ENCODE measurements around the gene C17orf78.
A peak's percentile ranks its signal among the peaks of the same experiment; 100 is the strongest.

The C17orf78 gene

DNA sequence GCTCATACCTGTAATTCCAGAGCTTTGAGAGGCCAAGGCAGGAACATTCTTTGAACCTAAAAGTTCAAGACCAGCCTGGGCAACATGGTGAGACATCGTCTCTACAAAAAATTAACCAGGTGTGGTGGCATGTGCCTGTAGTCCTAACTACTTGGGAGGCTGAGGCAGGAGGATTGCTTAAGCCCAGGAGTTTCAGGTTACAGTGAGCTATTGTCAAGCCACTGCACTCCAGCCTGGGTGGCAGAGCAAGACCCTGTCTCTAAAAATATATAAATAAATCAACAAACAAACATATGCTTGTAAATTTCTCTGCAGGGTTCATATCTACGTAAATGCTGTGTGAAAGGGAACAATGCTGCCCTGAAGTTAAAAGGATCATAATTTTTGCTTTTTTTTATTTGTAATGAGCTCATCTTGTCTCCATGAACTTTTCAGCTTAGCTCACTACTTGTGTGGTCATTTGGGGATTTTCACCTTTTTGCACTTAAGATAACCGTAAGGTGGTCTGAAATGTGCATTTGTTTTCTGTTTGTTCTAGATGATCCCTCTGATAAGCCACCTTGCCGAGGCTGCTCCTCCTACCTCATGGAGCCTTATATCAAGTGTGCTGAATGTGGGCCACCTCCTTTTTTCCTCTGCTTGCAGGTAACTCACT is 47.3 kb downstream of the C17orf78 start:
- H3K4me3 ChIP-seq (ENCODE audit: low read depth, low read length): no peak overlapping the region
- TF ChIP-seq, protein P1, sequence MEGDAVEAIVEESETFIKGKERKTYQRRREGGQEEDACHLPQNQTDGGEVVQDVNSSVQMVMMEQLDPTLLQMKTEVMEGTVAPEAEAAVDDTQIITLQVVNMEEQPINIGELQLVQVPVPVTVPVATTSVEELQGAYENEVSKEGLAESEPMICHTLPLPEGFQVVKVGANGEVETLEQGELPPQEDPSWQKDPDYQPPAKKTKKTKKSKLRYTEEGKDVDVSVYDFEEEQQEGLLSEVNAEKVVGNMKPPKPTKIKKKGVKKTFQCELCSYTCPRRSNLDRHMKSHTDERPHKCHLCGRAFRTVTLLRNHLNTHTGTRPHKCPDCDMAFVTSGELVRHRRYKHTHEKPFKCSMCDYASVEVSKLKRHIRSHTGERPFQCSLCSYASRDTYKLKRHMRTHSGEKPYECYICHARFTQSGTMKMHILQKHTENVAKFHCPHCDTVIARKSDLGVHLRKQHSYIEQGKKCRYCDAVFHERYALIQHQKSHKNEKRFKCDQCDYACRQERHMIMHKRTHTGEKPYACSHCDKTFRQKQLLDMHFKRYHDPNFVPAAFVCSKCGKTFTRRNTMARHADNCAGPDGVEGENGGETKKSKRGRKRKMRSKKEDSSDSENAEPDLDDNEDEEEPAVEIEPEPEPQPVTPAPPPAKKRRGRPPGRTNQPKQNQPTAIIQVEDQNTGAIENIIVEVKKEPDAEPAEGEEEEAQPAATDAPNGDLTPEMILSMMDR (IDR thresholded peaks at IDR 0.05; ENCODE audit: control insufficient read depth, extremely low read depth, insufficient read depth): no peak
- no peak for DNase-seq (ENCODE audit: low read depth)

DNA sequence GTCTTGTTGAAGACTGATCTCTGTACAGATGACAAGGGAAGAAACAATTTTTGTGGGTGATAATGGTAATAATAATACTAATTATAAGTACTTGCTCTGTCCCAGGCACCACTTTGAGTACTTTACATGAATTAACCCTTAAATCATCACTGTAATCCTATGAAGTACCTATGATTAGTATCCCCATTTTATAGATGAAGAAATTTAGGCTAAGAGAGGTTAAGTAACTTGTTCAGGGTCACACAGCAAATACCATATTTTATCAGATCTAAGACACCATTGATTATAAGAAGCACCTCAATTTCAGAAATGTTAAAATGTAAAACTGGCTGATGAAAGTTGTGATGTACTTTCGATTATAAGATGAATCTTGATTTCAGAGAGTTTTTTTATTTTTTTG is 49.5 kb downstream of the C17orf78 start:
- H3K4me3 ChIP-seq (ENCODE audit: low read depth, low read length): no peak overlapping the region
- TF ChIP-seq, protein P1 (IDR thresholded peaks at IDR 0.05; ENCODE audit: control insufficient read depth, extremely low read depth, insufficient read depth): no peak
- no peak for DNase-seq (ENCODE audit: low read depth)

DNA sequence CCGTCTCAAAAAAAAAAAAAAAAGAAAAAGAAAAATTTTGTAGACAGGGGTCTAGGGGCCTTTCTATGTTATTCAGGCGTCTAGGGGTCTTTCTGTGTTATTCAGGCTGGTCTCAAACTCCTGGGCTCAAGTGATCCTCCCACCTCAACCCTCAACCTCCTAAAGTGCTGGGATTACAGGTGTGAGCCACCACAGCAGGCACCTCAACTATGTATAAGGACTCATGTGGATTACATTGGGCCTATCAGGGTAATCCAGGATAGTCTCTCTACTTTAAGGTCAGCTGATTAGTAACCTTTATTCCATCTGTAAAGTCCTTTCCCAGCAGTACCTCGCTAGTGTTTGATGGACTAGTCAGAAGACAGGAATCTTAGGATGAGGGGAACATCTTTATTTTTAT is 53.3 kb downstream of the C17orf78 start:
- DNase-seq (ENCODE audit: low read depth): no peak
- H3K4me3 ChIP-seq (ENCODE audit: low read depth, low read length): no peak overlapping the region
- TF ChIP-seq, protein P1 (IDR thresholded peaks at IDR 0.05; ENCODE audit: control insufficient read depth, extremely low read depth, insufficient read depth): no peak

DNA sequence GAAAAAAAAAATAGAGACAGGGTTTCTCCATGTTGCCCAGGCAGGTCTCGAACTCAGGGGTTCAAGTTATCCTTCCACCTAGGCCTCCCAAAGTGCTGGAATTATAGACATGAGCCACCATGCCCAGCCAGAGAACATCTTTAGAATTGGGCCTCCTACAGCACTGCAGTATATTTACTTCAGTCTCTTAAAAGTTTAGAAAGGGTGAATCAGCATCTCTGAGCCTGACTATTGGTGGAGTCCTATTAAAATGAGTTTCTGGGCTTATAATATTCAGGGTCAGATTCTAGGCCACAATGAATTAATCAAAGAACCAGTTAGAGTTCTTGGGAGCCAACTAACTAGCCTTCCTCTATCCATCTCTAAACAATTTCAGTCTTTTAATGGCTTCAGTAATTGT is 53.7 kb downstream of the C17orf78 start:
- TF ChIP-seq, protein P1 (IDR thresholded peaks at IDR 0.05; ENCODE audit: control insufficient read depth, extremely low read depth, insufficient read depth): no peak
- H3K4me3 ChIP-seq (ENCODE audit: low read depth, low read length): no peak overlapping the region
- DNase-seq (ENCODE audit: low read depth): no peak

DNA sequence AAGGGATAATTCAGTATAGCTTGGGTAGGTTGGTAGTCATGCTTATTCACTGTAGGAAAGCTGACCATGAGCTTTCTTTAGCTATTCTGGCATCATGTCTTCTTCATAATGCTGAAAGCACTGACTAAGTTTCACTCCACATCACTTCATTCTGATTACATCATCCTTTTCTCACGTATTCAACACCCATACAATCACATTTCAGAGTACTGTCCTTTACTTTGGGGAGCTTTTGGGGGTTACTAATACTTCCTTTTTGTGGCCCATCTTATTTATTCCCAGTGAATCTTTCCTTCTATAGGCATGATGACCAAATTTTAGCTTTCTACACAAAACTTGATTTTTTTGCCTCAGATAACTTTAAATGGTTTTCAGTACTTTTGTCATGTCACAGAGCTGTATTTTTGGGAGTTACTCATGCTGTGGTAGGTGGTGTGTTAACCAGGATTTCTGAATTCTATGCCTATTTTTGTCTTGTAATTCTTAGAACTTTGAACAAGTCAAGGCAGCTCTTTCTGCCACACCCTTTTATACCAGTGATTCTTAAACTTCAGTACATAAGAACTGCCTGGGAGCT is 54.4 kb downstream of the C17orf78 start:
- TF ChIP-seq, protein P1 (IDR thresholded peaks at IDR 0.05; ENCODE audit: control insufficient read depth, extremely low read depth, insufficient read depth): no peak
- DNase-seq (ENCODE audit: low read depth): no peak
- no peak overlapping the region for H3K4me3 ChIP-seq (ENCODE audit: low read depth, low read length)

DNA sequence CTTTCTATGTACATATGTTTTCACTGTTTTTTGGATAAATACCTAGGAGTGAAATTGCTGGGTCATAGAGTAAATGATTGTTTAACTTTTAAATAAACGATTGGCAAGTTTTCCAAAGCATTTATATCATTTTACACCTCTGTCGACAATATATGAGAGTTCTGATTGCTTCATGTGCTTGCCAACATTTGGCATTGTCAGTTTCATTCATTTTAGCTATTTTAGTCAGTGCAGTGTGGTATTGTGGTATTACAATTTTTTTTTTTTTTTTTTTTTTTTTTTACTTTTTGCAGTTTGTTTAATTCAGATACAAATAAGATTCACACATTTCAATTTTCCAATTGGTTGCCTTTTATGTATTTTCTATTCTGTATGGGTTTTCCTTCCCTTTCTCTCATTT is 56.9 kb downstream of the C17orf78 start:
- TF ChIP-seq, protein P1 (IDR thresholded peaks at IDR 0.05; ENCODE audit: control insufficient read depth, extremely low read depth, insufficient read depth): no peak
- no peak overlapping the region for H3K4me3 ChIP-seq (ENCODE audit: low read depth, low read length)
- no peak for DNase-seq (ENCODE audit: low read depth)

DNA sequence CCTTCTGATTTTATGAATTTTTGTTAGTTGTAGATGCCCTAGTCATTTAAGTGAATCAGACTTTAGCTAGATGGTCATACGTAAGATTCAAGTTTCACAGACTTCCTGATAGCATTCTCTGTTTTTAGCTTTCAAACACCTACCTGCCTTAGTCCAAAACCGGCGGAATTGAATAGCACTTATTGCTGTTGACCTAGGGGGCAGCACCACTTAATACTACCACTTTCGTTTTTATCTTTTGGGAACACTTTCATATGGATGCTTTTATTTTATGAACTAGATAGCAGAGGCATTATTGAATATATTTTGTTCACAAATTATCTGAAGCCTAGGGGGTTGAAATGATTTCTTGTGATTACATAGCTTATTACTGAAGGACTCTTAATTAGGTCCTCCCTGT is 62.4 kb downstream of the C17orf78 start:
- no peak overlapping the region for H3K4me3 ChIP-seq (ENCODE audit: low read depth, low read length)
- TF ChIP-seq, protein P1 (IDR thresholded peaks at IDR 0.05; ENCODE audit: control insufficient read depth, extremely low read depth, insufficient read depth): peak; percentile 14; the same call in 1 of the 2 replicates
- no peak for DNase-seq (ENCODE audit: low read depth)
